Measurements from ENCODE around the gene WDR31.

DNA sequence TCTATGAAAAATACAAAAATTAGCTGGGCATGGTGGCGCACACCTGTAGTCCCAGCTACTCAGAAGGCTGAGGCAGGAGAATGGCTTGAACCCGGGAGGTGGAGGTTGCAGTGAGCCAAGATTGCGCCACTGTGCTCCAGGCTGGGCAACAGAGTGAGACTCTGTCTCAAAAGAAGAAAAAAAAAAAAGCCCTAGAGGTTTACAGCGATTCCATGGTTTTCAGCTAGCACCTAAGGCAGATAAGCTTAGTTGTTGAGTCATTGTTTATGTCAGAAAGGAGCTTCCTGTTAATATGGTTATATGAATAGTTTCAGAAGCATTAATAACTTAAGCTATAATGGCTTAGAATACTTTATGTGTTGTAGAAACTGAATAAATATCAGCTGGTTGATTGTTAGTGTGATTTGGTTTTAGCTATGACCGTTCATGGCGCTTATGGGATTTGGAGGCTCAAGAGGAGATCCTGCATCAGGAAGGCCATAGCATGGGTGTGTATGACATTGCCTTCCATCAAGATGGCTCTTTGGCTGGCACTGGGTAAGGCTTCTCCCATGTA is 49.9 kb downstream of the WDR31 start:
- TF ChIP-seq, protein P1, sequence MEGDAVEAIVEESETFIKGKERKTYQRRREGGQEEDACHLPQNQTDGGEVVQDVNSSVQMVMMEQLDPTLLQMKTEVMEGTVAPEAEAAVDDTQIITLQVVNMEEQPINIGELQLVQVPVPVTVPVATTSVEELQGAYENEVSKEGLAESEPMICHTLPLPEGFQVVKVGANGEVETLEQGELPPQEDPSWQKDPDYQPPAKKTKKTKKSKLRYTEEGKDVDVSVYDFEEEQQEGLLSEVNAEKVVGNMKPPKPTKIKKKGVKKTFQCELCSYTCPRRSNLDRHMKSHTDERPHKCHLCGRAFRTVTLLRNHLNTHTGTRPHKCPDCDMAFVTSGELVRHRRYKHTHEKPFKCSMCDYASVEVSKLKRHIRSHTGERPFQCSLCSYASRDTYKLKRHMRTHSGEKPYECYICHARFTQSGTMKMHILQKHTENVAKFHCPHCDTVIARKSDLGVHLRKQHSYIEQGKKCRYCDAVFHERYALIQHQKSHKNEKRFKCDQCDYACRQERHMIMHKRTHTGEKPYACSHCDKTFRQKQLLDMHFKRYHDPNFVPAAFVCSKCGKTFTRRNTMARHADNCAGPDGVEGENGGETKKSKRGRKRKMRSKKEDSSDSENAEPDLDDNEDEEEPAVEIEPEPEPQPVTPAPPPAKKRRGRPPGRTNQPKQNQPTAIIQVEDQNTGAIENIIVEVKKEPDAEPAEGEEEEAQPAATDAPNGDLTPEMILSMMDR (IDR thresholded peaks at IDR 0.05) = no peak
- no peak for TF ChIP-seq POLR2A (IDR thresholded peaks at IDR 0.05)
